Limb (tissue), 2 donors: ENCODE data around the gene OBSL1.

Experiments
- DNase-seq, 2 donors: peaks; one replicate each; pipeline ENCODE4 v3.0.0-alpha.2; 2016; ENCODE audit errors: extremely low spot score in 2 of 2

The OBSL1 gene

DNA sequence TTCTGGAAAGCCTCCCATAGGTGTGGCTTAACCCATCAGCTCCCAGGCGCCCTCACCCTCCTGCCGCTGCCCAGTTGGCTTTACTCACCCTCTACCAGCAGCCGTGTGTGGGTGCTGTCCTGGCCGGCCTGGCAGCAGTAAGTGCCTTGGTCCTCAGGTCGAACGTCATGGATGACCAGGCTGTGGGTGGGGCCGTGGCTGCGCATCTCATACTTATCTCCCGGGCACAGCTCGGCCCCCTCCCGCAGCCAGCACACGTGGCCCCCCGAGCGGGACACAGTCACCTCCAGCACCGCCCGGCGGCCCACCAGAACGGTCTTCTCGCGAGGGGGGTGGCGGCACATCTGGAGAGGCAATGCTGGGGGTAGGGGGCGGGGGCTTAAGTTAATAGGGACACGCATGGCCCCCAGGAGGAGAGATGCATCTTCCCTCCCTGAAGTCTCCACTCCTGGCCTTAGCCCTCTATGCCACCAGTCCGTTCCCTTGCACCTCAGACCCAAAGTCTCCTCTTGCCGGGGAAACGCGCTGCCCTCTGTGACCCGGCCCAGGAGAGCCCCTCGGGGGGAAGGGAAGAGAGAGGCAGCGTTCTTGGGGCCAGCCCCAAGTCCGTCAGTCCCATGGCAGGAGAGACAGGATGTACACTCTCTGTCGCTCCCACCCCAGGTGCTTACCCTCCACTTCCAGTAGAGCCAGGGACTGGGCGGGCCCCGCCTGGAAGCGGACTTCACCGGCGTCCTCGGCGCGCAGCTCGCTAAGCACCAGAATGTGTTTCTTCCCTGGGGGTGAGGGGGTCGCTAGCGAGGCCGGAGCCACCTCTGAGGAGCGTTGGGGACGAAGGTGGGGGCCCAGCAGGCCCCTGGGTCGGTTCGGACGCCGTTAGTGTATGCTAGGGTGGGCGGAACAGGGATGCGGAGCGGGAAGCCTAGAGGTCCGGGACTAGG lies 19.6 kb downstream of the OBSL1 start:
- DNase-seq, result no peak

GRCh38 chr2:219549619-219550018 lies 21.7 kb downstream of the OBSL1 start:
- DNase-seq, result no peak

DNA sequence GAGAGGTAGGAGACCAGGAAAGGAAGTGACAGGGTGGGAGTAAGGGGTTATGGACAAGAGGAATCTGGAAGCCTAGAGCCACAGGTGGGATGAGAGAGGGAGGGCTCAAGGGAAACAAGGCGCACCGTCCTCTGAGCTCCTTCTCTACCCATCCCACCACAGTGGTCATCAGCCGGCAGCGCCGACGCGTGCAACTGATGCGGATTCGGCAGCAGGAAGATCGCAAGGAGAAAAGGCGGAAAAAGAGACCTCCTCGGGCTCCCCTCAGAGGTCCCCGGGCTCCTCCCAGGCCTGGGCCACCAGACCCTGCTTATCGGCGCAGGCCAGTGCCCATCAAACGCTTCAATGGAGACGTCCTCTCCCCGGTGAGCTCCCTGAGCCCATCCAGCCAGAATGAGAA lies 22.3 kb downstream of the OBSL1 start:
- no peak for DNase-seq

- DNase-seq, result no peak
Observed at GRCh38 chr2:219547621-219548020, 23.7 kb downstream of the OBSL1 start.

DNA sequence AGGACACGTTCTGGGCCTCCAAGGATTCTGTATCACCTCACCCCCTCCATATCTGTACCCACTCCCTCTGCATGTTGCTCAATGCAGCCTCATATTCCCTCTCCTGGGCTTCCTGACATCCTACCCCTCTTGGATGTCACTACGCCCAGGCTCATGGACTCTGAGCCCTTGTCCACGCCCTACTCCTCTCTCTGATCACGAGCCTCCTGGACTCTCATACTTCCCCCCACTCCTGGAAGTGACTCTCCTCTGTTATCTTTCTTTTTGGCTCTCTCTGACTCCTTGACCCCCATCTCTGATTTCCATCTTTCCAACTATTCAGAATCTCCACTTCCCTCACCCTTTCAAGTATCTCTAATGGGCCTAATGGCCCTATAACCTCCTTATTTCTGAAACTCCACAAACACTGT lies 25.4 kb downstream of the OBSL1 start:
- DNase-seq, result no peak

GRCh38 chr2:219545295-219545942 lies 25.9 kb downstream of the OBSL1 start:
- no peak for DNase-seq

- no peak for DNase-seq
Observed at GRCh38 chr2:219544567-219544966, 26.8 kb downstream of the OBSL1 start.

- DNase-seq, result peak; percentile 97 to 99
Observed at GRCh38 chr2:219543596-219544358, 27.6 kb downstream of the OBSL1 start, which contains the start of the genes CHPF and TMEM198. TSS of gene CHPF (minus strand) at chr2:219543809. CDS start at chr2:219543538, 271 bp downstream. TSS of gene TMEM198 (plus strand) at chr2:219544028. CDS start at chr2:219544728, 700 bp downstream.

GRCh38 chr2:219542931-219543595 lies 28.3 kb downstream of the OBSL1 start:
- DNase-seq, result no peak

DNA sequence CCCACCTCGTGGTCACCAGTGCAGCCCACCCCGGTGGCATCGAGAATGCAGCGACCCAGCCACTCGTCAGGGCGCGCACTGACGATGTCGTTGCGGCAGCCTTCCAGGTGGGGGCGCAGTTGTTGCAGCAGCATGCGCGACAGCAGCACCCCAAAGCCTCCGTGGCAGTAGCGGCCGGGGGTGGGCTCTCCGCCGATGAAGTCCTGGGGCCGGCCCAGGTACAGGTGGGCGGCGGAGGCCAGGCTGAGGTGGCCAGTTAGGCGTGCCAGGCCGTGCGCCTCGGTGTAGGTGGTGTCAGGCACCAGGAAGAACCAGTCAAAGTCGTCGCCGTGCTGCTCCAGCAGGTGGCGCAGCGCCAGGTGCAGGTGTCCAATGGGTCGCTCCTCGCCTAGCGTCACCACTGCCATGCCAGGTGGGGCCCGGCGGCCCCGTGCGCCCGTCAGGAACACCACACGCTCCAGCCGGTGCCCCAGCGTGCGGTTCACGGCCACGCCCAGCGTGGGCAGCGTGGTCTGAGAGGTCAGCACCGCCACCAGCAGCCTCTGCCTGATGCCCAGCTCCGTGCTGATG lies 29.6 kb downstream of the OBSL1 start:
- peak; percentile 43 to 91 for DNase-seq

DNA sequence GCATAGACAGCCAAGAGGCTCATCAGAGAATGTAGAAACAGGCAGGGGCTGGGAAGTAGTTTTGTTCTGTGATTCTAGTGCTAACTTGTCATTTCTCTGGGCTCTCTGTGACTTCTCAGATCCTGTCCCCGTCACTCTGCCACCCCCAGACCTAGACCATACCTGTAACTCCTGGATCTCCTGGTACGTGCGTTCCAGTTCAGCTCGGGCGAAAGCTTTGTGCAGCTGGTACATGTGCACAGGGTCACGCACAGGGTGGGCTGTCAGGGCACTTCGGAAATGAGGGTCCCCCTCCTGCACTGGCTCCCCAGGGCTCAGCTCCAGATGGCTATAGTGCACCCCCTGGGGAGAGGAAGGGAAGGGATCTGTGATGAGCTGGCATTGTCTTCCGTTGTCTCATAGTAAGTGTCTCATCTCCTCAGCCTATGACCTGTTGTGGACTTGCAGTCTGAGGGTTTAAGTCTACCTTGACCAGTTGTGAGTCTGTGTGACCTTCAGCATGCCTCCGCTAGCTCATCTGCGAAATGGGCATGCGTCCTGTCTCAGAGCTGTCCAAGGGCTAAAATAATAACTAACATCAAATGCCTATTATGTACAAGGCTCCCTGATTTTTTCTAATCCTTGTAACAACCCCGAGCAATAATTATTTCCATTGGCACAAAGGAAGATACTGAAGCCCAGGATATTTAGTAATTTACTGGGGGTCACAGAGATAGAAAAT lies 30.4 kb downstream of the OBSL1 start:
- no peak for DNase-seq

DNA sequence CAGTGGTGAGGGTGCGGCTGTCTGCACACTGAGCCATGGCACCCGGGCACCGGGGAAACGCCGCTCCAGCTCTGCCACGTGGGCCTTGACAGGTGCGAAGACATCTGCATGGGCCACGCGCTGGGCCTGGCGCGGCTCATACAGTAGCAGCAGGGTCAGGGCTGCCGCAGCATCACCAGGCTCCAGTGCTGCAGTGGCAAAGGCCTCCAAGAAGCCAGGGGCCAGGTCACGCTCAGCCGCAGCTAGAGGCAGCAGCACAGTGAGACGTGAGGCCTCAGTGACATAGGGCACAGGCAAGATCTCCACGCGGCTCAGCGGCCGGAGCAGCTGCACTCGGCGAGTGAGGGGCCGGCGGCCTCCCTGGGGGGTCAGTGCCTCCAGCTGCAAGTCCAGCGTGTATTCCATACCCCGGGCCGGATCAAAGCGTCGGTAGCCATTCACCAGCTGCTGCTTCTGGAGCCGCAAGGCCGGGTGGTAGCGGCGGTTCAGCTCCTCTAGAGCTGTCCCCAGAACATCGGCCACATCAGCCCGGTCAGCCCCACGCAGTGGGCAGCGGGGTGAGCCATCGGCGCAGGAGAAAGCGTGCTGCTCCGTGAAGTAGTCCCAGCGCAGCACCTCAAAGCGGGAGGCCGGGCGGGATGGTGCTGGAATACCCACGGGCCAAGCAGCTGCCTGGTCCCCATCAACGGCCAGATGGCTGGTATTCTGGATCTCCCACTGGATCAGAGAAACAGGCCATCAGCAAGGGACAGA lies 31.2 kb downstream of the OBSL1 start:
- DNase-seq, result no peak

DNA sequence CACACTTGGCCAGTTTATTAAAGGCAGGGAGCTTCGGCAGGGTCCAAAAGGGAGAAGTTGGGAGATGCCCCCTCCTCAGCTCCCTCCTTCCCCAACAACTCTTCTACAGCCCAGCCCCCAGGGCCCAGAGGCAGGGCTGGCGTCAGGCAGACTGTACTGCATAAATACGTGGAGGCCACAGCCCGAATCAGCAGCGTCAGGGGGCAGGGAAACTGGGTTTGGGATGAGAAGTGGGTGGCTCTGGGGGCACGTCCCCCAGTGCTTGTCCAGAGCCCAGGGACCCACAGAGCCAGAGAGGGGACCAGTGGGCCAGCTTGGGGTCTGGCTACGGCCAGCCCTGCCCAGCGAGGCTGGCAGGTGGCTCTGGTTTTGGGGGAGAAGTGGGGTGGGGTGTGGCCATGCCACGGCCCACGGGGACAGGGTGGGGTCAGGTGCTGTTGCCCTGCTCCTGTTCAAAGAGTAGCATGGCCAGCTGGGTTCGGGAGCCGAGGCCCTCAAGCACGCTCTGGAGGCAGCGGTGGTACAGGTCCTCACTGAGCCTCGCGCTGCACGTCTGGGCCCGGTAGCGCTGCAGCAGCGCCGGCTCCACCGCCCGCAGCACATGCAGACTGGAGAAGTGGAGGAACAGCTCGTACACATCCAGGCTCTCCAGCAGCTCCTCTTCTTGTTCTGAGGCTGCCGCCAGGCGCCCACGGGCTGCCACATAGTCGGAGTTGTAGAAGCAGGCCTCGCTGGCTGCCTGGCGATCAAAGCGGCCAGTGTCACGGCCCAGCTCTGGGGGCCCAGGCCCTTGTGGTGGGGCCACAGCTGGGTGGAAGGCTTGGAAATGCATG lies 32.2 kb downstream of the OBSL1 start:
- no peak for DNase-seq

- peak in 1 of 2 donors; percentile 76 for DNase-seq
Observed at GRCh38 chr2:219538504-219538951, 32.8 kb downstream of the OBSL1 start.

DNA sequence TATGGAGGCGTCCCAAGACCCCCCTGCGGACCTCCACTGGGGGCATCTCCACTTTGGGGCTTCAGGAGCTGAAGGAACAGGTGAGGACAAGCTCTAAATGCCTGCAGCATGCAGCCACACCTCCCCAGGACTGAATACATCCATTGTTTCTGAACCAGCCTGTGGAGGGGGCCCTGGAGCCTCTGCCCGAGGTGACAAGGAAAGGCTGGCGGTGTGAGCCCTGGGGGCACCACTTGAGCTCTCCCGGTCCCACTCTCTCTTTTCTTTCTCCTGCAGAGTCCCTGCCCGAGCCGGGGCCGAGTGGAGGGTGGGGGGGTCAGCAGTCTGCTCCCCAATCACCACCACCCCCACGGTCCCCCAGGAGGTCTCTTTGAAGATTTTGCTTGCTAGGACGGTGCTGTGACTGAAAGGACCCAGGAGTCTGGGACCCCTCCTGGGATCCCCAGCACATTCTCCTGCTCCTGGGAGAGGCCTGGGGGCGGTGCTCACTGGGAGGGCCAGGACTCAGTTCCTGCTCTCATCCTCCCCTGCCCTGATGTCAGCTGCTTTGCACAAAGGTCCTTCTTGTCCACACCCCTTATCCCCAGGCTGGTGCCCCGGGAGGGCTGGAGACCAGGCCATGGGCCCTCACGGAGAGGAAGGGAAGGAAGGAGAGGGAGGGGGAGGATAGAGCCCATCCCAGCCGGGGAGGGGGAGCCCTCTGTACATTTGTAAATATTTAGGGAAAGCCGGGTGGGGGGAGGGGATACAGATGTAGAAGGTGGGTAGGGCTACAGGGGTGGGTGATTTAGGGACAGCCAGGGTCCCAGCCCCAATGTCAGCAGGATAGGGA lies 33.5 kb downstream of the OBSL1 start:
- DNase-seq, result no peak

DNA sequence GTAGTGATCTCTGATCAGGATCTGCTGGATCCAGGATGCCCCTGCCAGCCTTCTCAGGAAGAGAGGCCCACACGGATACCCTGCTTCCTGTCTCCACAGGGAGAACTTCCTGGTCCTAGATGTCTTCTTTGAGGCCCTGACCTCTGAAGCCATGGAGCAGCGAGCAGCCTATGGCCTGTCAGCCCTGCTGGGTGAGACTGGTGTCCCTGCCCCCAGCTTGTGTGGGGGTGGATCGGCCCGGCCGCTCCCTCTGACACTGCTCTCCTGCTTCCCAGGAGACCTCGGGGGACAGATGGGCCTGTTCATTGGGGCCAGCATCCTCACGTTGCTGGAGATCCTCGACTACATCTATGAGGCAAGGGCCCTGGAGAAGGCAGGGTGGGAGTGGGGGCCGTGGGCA lies 34.4 kb downstream of the OBSL1 start:
- no peak for DNase-seq

GRCh38 chr2:219536425-219536824 lies 34.9 kb downstream of the OBSL1 start:
- no peak for DNase-seq
